ENCODE results near the gene TMPRSS4.

GRCh38 chr11:118046051-118046963 is 30.6 kb upstream of the TMPRSS4 start:
- TF ChIP-seq ATF3 (IDR thresholded peaks at IDR 0.05) = no peak
- TF ChIP-seq TAF1 (conservative IDR thresholded peaks at IDR 0.05) = no peak
